T-helper 17 cell (primary cell): Measurements from ENCODE around the gene GRM1. TPM values are rescaled to one million over a fixed set of nuclear protein-coding genes. Genes with fewer than 3 reads are reported as not detected.

Experiments
- ATAC-seq: fragments of 150-1000 bp; cut with Tn5 transposase; 2 replicates; pipeline ENCODE4 v1.10.0; 2021; ENCODE audit warnings: mild to moderate bottlenecking, moderate library complexity
- DNase-seq, 3 donors: peaks; one replicate each; pipeline versions ENCODE4 v3.0.0 to v3.0.0-alpha.2; 2020 to 2021
- H3K9me3 ChIP-seq: one replicate; pipeline ENCODE4 v1.7.0; 2013; ENCODE audit warnings: low read length, mild to moderate bottlenecking; ENCODE audit not compliant: control insufficient read depth, poor library complexity, severe bottlenecking
- H3K27ac Mint-ChIP-seq: one replicate; pipeline ENCODE4 v1.8.0; 2022; ENCODE audit warnings: mild to moderate bottlenecking, moderate library complexity, mixed read lengths
- H3K27me3 Mint-ChIP-seq: one replicate; pipeline ENCODE4 v1.8.0; 2022; ENCODE audit warnings: mixed read lengths
- H3K36me3 Mint-ChIP-seq: one replicate; pipeline ENCODE4 v1.8.0; 2022; ENCODE audit warnings: low read depth, mixed read lengths
- H3K4me1 Mint-ChIP-seq: one replicate; pipeline ENCODE4 v1.8.0; 2022; ENCODE audit warnings: mild to moderate bottlenecking, mixed read lengths
- H3K4me3 Mint-ChIP-seq: one replicate; pipeline ENCODE4 v1.8.0; 2022; ENCODE audit warnings: mild to moderate bottlenecking, moderate library complexity, mixed read lengths
- total RNA-seq, 4 donors: library from RNA in 2 of 4; stranded (reverse) in 2 of 4; gene quantifications; one replicate each; pipeline ENCODE4 v1.2.3 and lab custom pipeline; 2022 to 2026

The GRM1 gene
- total RNA-seq, 2 donors from 2014 or later = not detected

DNA sequence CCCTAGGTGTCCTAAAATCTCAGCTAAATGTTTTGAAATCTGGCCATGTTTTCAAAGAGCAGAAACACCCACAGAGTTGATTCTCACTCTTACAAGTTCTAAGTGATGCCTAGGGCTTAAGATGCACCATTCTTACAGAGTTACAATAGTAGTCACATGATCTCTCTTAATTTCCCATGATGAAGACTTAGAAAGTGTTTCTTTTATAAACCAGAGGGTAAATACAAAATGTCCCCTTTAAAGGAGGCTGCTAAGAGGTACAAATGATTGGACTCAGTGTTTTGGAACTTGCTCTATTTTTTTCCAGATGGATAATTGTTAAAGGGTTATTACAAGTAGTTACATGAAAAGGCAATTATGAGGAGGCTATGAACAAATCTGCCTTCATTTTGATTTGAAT, 244.6 kb downstream of the GRM1 start:
- Mint-ChIP-seq H3K27ac (no peak overlapping the region), H3K36me3 (no peaks in the 10 kb centered on the region), H3K4me1 (no peaks in the 10 kb centered on the region), H3K4me3 (no peak overlapping the region), H3K27me3 (no peaks in the 10 kb centered on the region)
- DNase-seq (no peak), ATAC-seq (no peak)
- H3K9me3 ChIP-seq = no peaks in the 10 kb centered on the region

DNA sequence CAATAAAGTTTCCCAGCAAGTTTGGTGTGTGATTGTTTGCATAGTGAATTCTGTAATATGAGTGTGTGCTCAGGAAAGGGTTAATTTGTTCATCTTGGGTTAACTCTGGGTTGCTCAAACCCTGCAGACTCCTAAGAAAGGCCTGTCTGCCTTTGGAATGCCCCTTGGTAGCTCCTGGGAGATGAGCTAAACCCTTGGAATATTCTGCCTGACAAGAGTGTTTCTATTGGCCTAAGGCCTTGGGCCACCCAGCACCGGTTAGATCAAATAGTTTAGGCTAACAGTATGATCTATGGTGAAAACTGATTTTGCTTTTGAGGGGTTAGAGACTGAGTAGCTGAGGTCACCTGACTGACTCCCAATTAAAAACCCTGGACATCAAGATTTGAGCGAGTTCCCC, 248.3 kb downstream of the GRM1 start:
- Mint-ChIP-seq H3K27ac (no peak overlapping the region), H3K4me1 (no peaks in the 10 kb centered on the region)
- no peak for ATAC-seq

DNA sequence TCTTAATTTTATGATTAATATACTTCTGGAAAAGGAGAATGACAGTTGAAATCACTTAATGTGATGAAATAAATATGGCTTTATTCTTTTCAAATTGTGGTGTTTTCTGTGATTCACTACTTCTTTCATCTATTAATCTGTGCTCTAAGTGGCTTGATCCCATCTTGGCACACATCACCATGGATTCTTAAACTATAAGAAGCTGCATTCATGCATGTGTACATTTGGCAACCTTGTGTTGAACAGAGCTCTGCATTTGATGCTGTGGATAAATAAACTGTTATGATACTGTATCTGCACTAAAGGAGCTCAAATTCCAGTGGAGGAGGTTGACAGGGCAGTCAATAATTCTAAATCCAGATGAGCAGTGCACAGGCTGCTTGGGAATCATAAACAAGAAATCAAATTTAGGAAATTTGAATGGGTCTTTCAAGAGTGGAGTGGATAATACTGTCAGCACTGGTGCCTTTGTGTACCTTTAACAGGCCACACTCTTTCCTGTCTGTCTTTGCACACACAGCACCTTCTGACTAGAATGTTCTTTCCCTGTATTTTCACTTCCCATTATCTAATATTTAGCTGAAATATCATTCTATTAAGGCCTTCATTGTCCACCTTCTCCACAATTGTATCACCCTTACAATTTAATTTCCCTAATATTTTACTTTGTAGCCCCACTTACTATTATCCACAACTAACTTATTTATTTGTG, 252.9 kb downstream of the GRM1 start:
- no peak for DNase-seq
- H3K9me3 ChIP-seq = no peaks in the 10 kb centered on the region
- no peak overlapping the region for H3K4me3 Mint-ChIP-seq
- H3K27me3 Mint-ChIP-seq = peaks cover 4% of the 10 kb centered on the region
- H3K27ac Mint-ChIP-seq = no peak overlapping the region
- ATAC-seq = no peak
- no peaks in the 10 kb centered on the region for H3K4me1 Mint-ChIP-seq
- no peaks in the 10 kb centered on the region for H3K36me3 Mint-ChIP-seq

More for the DNA sequence above, 248.3 kb downstream of the GRM1 start:
- H3K4me3 Mint-ChIP-seq = no peak overlapping the region
- no peak for DNase-seq
- H3K36me3 Mint-ChIP-seq = no peaks in the 10 kb centered on the region
- no peaks in the 10 kb centered on the region for H3K9me3 ChIP-seq
- H3K27me3 Mint-ChIP-seq = peaks cover 4% of the 10 kb centered on the region

DNA sequence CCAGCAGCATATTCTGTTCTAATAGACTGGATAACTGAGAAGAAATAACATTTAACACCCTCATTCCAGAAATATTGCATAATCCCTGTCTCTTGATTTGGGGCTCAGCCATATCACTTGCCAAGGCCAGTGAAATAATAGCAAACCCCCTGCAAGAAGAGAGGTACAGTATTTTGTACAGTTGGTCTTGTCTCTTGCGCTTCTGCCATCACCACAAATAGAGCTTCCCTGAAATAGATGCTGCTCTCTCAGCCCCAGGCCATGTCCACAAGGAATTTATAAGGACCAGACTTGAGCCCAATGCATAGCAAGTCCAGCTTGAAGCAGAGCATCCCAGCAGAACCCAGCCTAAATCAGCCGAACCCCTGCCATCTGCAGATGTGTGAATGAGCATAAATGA, 254.0 kb downstream of the GRM1 start:
- ATAC-seq (no peak), DNase-seq (no peak)
- Mint-ChIP-seq H3K4me1 (no peaks in the 10 kb centered on the region), H3K27me3 (peaks cover 4% of the 10 kb centered on the region), H3K4me3 (no peak overlapping the region), H3K36me3 (no peaks in the 10 kb centered on the region), H3K27ac (no peak overlapping the region)
- H3K9me3 ChIP-seq = no peaks in the 10 kb centered on the region

DNA sequence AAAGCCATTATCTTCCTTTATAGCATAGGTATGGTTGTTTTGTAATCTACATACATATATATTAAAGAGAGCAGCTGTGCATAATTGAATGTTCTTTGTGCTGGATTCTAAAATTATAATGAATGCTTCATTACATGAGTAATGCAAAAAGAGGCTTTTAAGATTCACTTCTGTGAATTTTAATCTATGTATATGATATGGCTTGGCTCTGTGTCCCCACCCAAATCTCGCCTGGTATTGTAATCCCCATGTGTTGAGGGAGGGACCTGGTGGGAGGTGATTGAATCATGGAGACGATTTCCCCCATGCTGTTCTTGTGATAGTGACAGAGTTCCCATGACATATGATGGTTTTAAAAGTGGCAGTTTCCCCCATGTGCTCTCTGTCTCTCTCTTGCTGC, 255.4 kb downstream of the GRM1 start:
- Mint-ChIP-seq H3K4me1 (no peaks in the 10 kb centered on the region), H3K27ac (no peak overlapping the region), H3K27me3 (peaks cover 4% of the 10 kb centered on the region), H3K36me3 (no peaks in the 10 kb centered on the region), H3K4me3 (no peak overlapping the region)
- H3K9me3 ChIP-seq = no peaks in the 10 kb centered on the region
- ATAC-seq (no peak), DNase-seq (no peak)

DNA sequence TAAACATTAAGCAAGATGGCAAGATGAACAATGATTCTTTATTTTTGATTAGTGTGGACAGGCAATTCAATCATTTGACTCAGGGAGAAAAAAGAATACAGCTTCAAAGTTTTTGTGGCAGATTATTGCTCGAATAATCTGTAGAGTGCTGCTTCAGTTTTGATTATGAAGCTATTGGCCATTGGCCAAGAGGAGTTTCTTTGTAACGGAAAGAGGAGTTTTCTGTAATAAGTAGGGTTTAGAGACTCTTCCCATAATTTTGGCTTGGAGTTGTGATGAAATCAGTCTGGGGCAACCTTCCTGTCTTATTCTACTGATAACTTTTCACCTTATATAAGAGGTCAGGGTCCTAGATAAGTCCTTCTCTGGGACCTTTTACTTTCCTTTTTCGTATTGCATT, 258.1 kb downstream of the GRM1 start:
- no peak overlapping the region for H3K27ac Mint-ChIP-seq
- no peaks in the 10 kb centered on the region for H3K36me3 Mint-ChIP-seq
- no peak overlapping the region for H3K4me3 Mint-ChIP-seq
- no peak for ATAC-seq
- DNase-seq = no peak
- no peaks in the 10 kb centered on the region for H3K9me3 ChIP-seq
- no peaks in the 10 kb centered on the region for H3K27me3 Mint-ChIP-seq
- H3K4me1 Mint-ChIP-seq = no peaks in the 10 kb centered on the region

DNA sequence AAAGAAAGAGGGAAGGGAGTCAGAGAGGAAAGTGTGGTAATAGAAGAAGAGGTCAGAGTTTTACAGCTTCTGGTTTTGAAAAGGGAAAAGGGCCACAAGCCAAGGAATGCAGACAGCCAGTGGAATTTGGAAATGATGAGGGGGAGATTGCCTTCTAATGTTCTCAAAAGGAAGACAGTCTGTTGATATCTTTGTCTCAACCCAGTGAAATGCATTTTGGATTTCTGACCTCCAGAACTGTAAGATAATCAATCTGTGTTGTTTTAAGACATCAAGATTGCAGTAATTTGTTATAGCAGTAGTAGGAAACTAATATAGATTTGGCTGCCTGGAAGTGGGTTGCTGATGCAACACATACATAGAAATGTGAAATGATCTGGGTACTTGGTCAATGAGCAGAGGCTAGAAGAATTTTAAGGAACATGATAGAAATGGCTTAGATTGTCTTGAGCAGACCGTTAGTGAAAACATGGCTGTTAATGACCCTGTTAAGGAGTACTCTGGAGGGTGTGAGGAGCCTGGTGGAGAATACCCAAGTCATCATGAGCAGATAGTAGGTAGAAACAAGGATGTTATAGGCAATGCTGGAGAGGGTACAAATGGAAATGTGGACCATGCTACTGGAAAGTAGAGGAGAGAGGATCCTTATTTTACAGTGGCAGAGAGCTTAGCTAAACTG, 259.0 kb downstream of the GRM1 start:
- Mint-ChIP-seq H3K4me1 (no peaks in the 10 kb centered on the region), H3K36me3 (no peaks in the 10 kb centered on the region), H3K4me3 (no peak overlapping the region), H3K27me3 (no peaks in the 10 kb centered on the region), H3K27ac (no peak overlapping the region)
- ATAC-seq = no peak
- no peak for DNase-seq
- no peaks in the 10 kb centered on the region for H3K9me3 ChIP-seq

DNA sequence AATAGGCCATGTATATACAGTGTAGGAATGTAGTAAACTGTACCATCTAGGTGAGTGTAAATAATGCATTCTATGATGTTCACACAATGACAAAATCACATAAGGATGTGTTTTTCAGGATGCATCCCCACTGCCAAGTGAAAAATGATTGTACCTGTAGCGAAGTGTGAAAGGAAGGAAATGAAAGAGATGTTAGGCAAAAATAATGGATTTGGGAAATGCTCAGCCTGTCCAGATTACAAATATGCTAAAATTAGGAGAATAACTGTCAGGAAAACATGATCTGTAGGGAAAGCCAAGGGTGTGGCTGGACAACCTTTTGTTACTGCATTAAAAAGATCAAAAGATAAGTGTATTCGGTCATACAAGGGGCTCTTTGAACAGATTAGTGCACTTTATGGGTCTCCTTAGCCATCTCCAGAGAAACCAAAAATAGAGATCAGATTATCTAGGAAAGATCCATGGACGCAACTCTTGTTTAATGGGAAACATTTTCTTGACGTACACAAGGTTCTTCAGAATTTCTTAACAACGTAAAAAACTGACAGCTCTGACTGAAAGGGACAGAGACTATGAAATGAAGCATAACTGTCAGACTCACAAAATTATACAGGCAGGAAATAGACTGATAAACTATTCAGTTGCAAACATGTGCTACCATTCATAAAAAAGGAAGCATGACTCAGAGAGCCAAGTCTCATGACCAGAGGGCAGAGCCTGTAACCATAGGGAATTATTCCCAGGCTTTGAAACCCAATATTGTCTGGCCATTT, 261.1 kb downstream of the GRM1 start:
- H3K4me1 Mint-ChIP-seq = no peaks in the 10 kb centered on the region
- H3K9me3 ChIP-seq = no peaks in the 10 kb centered on the region
- H3K27me3 Mint-ChIP-seq = no peaks in the 10 kb centered on the region
- ATAC-seq (no peak), DNase-seq (no peak)
- H3K27ac Mint-ChIP-seq = no peak overlapping the region
- H3K4me3 Mint-ChIP-seq = no peak overlapping the region
- no peaks in the 10 kb centered on the region for H3K36me3 Mint-ChIP-seq

DNA sequence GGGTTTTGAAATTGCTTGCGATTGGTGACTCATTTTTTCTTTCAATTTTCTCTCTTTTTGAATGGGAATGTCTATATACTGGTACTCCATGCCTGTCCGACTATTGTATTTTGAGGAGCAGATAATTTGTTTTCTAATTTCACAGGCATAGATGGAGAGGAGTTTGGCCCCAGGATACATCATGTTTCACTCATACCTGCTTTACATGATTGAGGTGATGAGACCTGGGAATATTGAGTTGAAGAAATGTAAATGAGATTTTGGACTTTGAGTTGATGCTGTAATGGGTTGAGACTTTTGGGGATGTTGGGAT, 261.7 kb downstream of the GRM1 start:
- DNase-seq (no peak), ATAC-seq (no peak)
- no peak overlapping the region for H3K4me3 Mint-ChIP-seq
- no peaks in the 10 kb centered on the region for H3K36me3 Mint-ChIP-seq
- no peaks in the 10 kb centered on the region for H3K9me3 ChIP-seq
- no peaks in the 10 kb centered on the region for H3K27me3 Mint-ChIP-seq
- H3K4me1 Mint-ChIP-seq = no peaks in the 10 kb centered on the region
- H3K27ac Mint-ChIP-seq = no peak overlapping the region

DNA sequence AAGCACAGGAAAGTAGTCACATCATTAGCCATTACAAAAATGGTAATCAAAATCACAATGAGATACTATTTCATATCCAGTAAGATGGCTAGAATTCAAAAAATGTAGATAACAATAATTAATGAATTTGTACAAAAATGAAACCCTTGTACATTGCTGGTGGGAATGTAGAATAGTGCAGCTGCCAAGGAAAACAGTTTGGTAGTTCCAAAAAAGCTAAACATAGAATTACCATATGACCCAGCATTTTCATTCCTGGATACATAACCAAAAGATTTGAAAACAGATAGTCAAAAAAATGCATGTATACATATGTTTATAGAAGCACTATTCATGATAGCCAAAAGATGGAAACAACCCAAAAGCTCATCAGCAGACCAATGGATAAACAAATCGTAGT, 263.6 kb downstream of the GRM1 start:
- ATAC-seq (no peak), DNase-seq (no peak)
- H3K4me3 Mint-ChIP-seq = no peak overlapping the region
- no peaks in the 10 kb centered on the region for H3K9me3 ChIP-seq
- no peaks in the 10 kb centered on the region for H3K27me3 Mint-ChIP-seq
- no peak overlapping the region for H3K27ac Mint-ChIP-seq
- no peaks in the 10 kb centered on the region for H3K4me1 Mint-ChIP-seq
- no peaks in the 10 kb centered on the region for H3K36me3 Mint-ChIP-seq

DNA sequence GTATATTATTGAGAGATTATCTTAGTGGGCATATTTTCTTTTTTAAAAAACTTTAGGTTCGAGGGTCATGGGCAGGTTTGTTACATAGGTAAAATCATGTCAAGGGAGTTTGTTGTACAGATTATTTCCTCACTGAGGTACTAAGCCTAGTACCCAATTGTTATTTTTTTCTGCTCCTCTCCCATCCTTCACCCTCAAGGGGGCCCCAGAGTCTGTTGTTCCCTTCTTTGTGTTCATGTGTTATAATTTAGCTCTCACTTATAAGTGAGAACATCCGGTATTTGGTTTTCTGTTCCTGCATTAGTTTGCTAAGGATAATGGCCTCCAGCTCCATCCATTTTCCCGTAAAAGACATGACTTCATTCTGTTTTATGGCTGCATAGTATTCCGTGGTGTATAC, 266.8 kb downstream of the GRM1 start:
- ATAC-seq = no peak

DNA sequence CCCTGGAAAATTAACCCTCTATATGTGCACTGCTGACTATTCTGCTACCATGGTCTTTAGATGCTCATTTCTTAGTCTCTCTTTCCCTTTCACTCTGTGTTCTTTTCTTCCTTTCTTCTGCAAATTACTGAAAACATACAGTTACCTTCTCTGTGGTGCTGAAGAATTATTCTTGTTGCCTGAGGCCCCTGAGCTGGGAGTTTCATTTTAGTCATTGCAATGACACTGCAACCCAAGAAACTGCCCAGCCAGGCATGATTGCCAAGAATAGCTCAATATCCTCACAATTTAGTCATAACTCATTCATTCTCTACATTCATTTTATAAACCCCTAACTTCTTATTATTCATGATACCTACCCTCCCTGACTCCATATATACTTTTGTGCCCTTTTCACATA, 269.0 kb downstream of the GRM1 start:
- no peaks in the 10 kb centered on the region for H3K9me3 ChIP-seq
- no peak for DNase-seq
- Mint-ChIP-seq H3K4me1 (no peaks in the 10 kb centered on the region), H3K4me3 (no peak overlapping the region), H3K27me3 (peaks cover 7% of the 10 kb centered on the region), H3K27ac (no peak overlapping the region), H3K36me3 (no peaks in the 10 kb centered on the region)
- no peak for ATAC-seq

More for the DNA sequence above, 266.8 kb downstream of the GRM1 start:
- Mint-ChIP-seq H3K4me3 (no peak overlapping the region), H3K27me3 (peaks cover 7% of the 10 kb centered on the region), H3K36me3 (no peaks in the 10 kb centered on the region), H3K4me1 (no peaks in the 10 kb centered on the region), H3K27ac (no peak overlapping the region)
- no peak for DNase-seq
- no peaks in the 10 kb centered on the region for H3K9me3 ChIP-seq

DNA sequence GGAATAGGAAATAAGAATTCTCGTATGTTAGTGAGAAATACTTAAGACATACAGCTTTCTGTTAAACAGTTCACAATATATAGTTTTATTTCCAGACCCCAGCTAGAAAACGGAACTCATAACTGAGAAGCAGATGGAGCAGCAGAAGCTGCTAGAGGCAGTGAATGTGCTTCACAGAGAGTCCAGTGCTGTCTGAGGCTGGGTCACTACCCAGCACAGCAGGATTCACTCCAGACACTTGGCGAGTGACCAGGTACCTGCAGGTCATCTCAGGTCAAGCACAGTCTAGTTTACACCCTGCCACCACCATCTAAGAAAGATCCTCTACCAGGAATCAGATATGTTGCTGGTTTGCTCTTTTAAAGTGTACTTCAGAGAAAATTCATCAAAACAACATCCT, 271.7 kb downstream of the GRM1 start:
- peaks cover 7% of the 10 kb centered on the region for H3K27me3 Mint-ChIP-seq
- no peak overlapping the region for H3K27ac Mint-ChIP-seq
- ATAC-seq (no peak), DNase-seq (no peak)
- no peak overlapping the region for H3K4me3 Mint-ChIP-seq
- no peaks in the 10 kb centered on the region for H3K9me3 ChIP-seq
- no peaks in the 10 kb centered on the region for H3K36me3 Mint-ChIP-seq
- no peaks in the 10 kb centered on the region for H3K4me1 Mint-ChIP-seq
